ENCODE results near the gene ARHGAP15.

DNA sequence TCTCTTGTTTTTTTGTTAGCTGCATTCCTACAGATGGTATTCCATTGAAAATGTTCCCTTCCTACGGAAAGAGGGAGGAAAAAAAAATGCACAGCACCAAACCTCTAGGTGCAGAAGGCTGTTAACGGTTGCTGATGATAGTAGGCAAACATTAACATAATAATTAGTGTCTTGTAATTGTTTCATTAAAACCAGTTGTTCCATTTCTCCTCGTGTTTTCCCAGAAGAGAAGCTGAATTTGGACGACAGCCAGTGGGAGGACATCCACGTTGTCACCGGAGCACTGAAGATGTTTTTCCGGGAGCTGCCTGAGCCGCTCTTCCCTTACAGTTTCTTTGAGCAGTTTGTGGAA is 494.7 kb downstream of the ARHGAP15 start:
- TF ChIP-seq, protein P1, sequence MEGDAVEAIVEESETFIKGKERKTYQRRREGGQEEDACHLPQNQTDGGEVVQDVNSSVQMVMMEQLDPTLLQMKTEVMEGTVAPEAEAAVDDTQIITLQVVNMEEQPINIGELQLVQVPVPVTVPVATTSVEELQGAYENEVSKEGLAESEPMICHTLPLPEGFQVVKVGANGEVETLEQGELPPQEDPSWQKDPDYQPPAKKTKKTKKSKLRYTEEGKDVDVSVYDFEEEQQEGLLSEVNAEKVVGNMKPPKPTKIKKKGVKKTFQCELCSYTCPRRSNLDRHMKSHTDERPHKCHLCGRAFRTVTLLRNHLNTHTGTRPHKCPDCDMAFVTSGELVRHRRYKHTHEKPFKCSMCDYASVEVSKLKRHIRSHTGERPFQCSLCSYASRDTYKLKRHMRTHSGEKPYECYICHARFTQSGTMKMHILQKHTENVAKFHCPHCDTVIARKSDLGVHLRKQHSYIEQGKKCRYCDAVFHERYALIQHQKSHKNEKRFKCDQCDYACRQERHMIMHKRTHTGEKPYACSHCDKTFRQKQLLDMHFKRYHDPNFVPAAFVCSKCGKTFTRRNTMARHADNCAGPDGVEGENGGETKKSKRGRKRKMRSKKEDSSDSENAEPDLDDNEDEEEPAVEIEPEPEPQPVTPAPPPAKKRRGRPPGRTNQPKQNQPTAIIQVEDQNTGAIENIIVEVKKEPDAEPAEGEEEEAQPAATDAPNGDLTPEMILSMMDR (IDR thresholded peaks at IDR 0.05; ENCODE audit: low read length) = no peak
- TF ChIP-seq EZH2 (IDR thresholded peaks at IDR 0.05; ENCODE audit: borderline replicate concordance, low read length) = no peak
